ENCODE measurements around the gene SSH2. TPM values are rescaled to one million over a fixed set of nuclear protein-coding genes. Genes with fewer than 3 reads are reported as not detected.

Gene SSH2
- total and polyA plus RNA-seq, 9 of the 15 experiments (the other 6 are each of a cell fraction or from before 2014, with no cell fraction given) = 3.9 to 16.1 (median 10.2) TPM

- no peak overlapping the region for H3K27ac ChIP-seq (ENCODE audit: extremely low read depth, low read depth, low read length)
- CTCF ChIA-PET (ENCODE audit: low intra/inter-chr PET ratio) = no interaction called here
- peaks cover 11% of the 10 kb centered on the region; the same call in 2 of the 3 replicates for H3K36me3 ChIP-seq (ENCODE audit: control insufficient read depth, insufficient read depth, low read length)
- ATAC-seq (no peak), DNase-seq (ENCODE audit: extremely low read depth in 1 of 4, low spot score in 3 of 4) (no peak), FAIRE-seq (no peak)
- H4K20me1 ChIP-seq (replicated peaks; ENCODE audit: control insufficient read depth, insufficient read depth, low read length) = no peaks in the 10 kb centered on the region
- no peak overlapping the region for H3K4me3 ChIP-seq
- H3K9me3 ChIP-seq (replicated peaks; ENCODE audit: control insufficient read depth, insufficient read depth, low read depth, low read length) = no peaks in the 10 kb centered on the region
- no peak overlapping the region for H3K4me2 ChIP-seq (ENCODE audit: insufficient read depth, low read length)
- H3K9me1 ChIP-seq (ENCODE audit: control insufficient read depth, insufficient read depth, low read length) = no peaks in the 10 kb centered on the region
- no peaks in the 10 kb centered on the region for H3K27me3 ChIP-seq (ENCODE audit: control insufficient read depth in 2 of 2, insufficient read depth in 2 of 2, low read length in 2 of 2)
- 64% methylated on average over 1 of the region's 1 CpG for WGBS (ENCODE audit: insufficient coverage, low coverage, missing lambda C conversion rate)
- no peaks in the 10 kb centered on the region for H3K79me2 ChIP-seq (ENCODE audit: control insufficient read depth, insufficient read depth, low read length)
- H3K4me1 ChIP-seq (replicated peaks in 1 of 2; ENCODE audit: control insufficient read depth in 2 of 2, insufficient read depth in 2 of 2, low read length in 2 of 2) = peaks cover 7 to 8% of the 10 kb centered on the region in 2 experiments; a peak in 4 of 5 replicates
- H2AFZ ChIP-seq (ENCODE audit: low read depth, low read length) = no peak overlapping the region
- TF ChIP-seq TCF3 (CRISPR knock-in tag; IDR thresholded peaks at IDR 0.05) = no peak
- no peak for TF ChIP-seq ZBTB33 (CRISPR knock-in tag; IDR thresholded peaks at IDR 0.05)
- no peak for TF ChIP-seq ZBED1 (IDR thresholded peaks at IDR 0.05)
- intact Hi-C loops (cut with micrococcal nuclease) = no loop called here
- POLR2A ChIA-PET = interaction anchor here (1.9 kb wide), 1 partner anchor 11 kb away, joined by 5 read pairs; no protein-coding TSS in a partner anchor
- in situ Hi-C loops (cut with MboI) = no loop called here
- no TSS peak for BruUV-seq (replicated peaks)
- H3K9ac ChIP-seq (ENCODE audit: insufficient read depth in 1 of 2, low read depth in 2 of 2, low read length in 2 of 2) = no peak overlapping the region
Observed at GRCh38 chr17:29627951-29628350, 302.1 kb downstream of the SSH2 start.
